IMR-90 (cell line): Measurements from ENCODE around the gene KCNK6. TPM values are rescaled to one million over a fixed set of nuclear protein-coding genes. Genes with fewer than 3 reads are reported as not detected.

ENCODE experiments used
- ATAC-seq: fragments of 200-7000 bp; cut with Tn5 transposase; 2 replicates; pipeline ENCODE4 v1.9.1; 2020; ENCODE audit warnings: low read depth, mild to moderate bottlenecking, moderate library complexity
- BruUV-seq: library from RNA; stranded (reverse); fragments of 400-500 nt; replicated peaks from 2 replicates; lab custom pipeline; 2021; lab: Mats Ljungman, UMichigan
- CTCF ChIA-PET: fragments of 300-600 bp; formaldehyde crosslinking; extraction: SDS; loops from one replicate; lab custom pipeline; 2021; ENCODE audit warnings: antibody characterized with exemption; lab: Yijun Ruan, JAX
- POLR2A ChIA-PET: fragments of 300-600 bp; sonication (Branson Sonifier 250); formaldehyde crosslinking; loops from one replicate; lab custom pipeline; 2022; ENCODE audit warnings: antibody characterized with exemption; ENCODE audit not compliant: unreplicated experiment; lab: Charles Lee
- DNase-seq: peaks from one replicate; pipeline ENCODE4 v3.0.0; 2013
- H2AFZ ChIP-seq: replicated peaks from 2 replicates; pipeline ENCODE3; 2013; ENCODE audit warnings: low read length, mild to moderate bottlenecking; ENCODE audit not compliant: poor library complexity
- H2AK5ac ChIP-seq: 2 replicates; pipeline ENCODE4 v1.6.1; 2013; ENCODE audit warnings: low read depth, low read length, inconsistent platforms
- H2AK9ac ChIP-seq: replicated peaks from 2 replicates; pipeline ENCODE3; 2013; ENCODE audit warnings: mild to moderate bottlenecking, low read depth, low read length, moderate library complexity; ENCODE audit not compliant: poor library complexity
- H2BK120ac ChIP-seq: 2 replicates; pipeline ENCODE4 v1.6.1; 2013; ENCODE audit warnings: low read depth, low read length, inconsistent platforms
- H2BK15ac ChIP-seq: 3 replicates; pipeline ENCODE4 v1.6.1; 2013; ENCODE audit warnings: low read depth, low read length, inconsistent platforms
- H2BK20ac ChIP-seq: 2 replicates; pipeline ENCODE4 v1.6.1; 2013; ENCODE audit warnings: low read depth, mild to moderate bottlenecking, inconsistent platforms, low read length, moderate library complexity
- H2BK5ac ChIP-seq: 2 replicates; pipeline ENCODE4 v1.6.1; 2013; ENCODE audit warnings: mild to moderate bottlenecking, low read depth, low read length, inconsistent platforms; ENCODE audit not compliant: poor library complexity, severe bottlenecking
- H3K14ac ChIP-seq: replicated peaks from 2 replicates; pipeline ENCODE4 v1.6.1; 2013; ENCODE audit warnings: low read depth, low read length, inconsistent platforms
- H3K18ac ChIP-seq: 2 replicates; pipeline ENCODE4 v1.6.1; 2013; ENCODE audit warnings: low read depth, low read length, control low read depth
- H3K23ac ChIP-seq: 2 replicates; pipeline ENCODE4 v1.6.1; 2013; ENCODE audit warnings: low read depth, low read length, inconsistent platforms
- H3K27ac ChIP-seq: 2 replicates; pipeline ENCODE4 v1.5.1; 2013; ENCODE audit warnings: mild to moderate bottlenecking, control low read depth, low read length; ENCODE audit not compliant: insufficient read depth
- H3K27me3 ChIP-seq: 2 replicates; pipeline ENCODE4 v1.6.1; 2013; ENCODE audit warnings: low read length; ENCODE audit not compliant: control insufficient read depth, insufficient read depth
- H3K36me3 ChIP-seq: 2 replicates; pipeline ENCODE4 v1.6.1; 2013; ENCODE audit warnings: low read length, mixed read lengths; ENCODE audit not compliant: control insufficient read depth, insufficient read depth
- H3K4ac ChIP-seq: 2 replicates; pipeline ENCODE4 v1.6.1; 2013; ENCODE audit warnings: low read depth, low read length, inconsistent platforms
- H3K4me1 ChIP-seq: 2 replicates; pipeline ENCODE4 v1.6.1; 2013; ENCODE audit warnings: low read length, mixed read lengths; ENCODE audit not compliant: control insufficient read depth, insufficient read depth
- H3K4me2 ChIP-seq: 2 replicates; pipeline ENCODE4 v1.6.1; 2013; ENCODE audit warnings: low read depth, mild to moderate bottlenecking, control low read depth, low read length, moderate library complexity
- H3K4me3 ChIP-seq: 2 replicates; pipeline ENCODE4 v1.5.1; 2013; ENCODE audit warnings: low read depth, mild to moderate bottlenecking, control low read depth, low read length, moderate library complexity; ENCODE audit not compliant: insufficient read depth
- H3K56ac ChIP-seq: 2 replicates; pipeline ENCODE4 v1.6.1; 2013; ENCODE audit warnings: low read length, inconsistent platforms; ENCODE audit not compliant: insufficient read depth; ENCODE audit errors: extremely low read depth
- H3K79me1 ChIP-seq, 2 experiments: 2 replicates each; pipeline ENCODE4 v1.6.1; 2013; ENCODE audit warnings: low read length in 2 of 2, inconsistent platforms in 1 of 2, low read depth in 1 of 2
- H3K9ac ChIP-seq: 2 replicates; pipeline ENCODE4 v1.6.1; 2013; ENCODE audit warnings: low read depth, low read length, control low read depth
- H3K9me1 ChIP-seq: 2 replicates; pipeline ENCODE4 v1.6.1; 2013; ENCODE audit warnings: low read length, inconsistent platforms; ENCODE audit not compliant: insufficient read depth
- H3K9me3 ChIP-seq: 2 replicates; pipeline ENCODE4 v1.6.1; 2013; ENCODE audit warnings: low read length; ENCODE audit not compliant: control insufficient read depth, insufficient read depth
- H4K20me1 ChIP-seq: 2 replicates; pipeline ENCODE4 v1.6.1; 2013; ENCODE audit warnings: low read length, inconsistent platforms; ENCODE audit not compliant: insufficient read depth
- H4K5ac ChIP-seq: 2 replicates; pipeline ENCODE4 v1.6.1; 2013; ENCODE audit warnings: mild to moderate bottlenecking, low read depth, low read length, control low read depth
- H4K8ac ChIP-seq, 2 experiments: 2 replicates each; pipeline ENCODE4 v1.6.1; 2013; ENCODE audit warnings: low read depth in 2 of 2, low read length in 2 of 2, control low read depth in 1 of 2, inconsistent platforms in 1 of 2
- H4K91ac ChIP-seq: 2 replicates; pipeline ENCODE4 v1.6.1; 2013; ENCODE audit warnings: low read depth, low read length, inconsistent platforms; ENCODE audit not compliant: insufficient read depth
- BHLHE40 ChIP-seq: fragments of 150-350 bp; IDR thresholded peaks from 2 replicates; pipeline ENCODE4 v1.6.1; 2016; ENCODE audit warnings: mild to moderate bottlenecking, low read depth, low read length
- CEBPB ChIP-seq: IDR thresholded peaks from 2 replicates; pipeline ENCODE4 v1.6.1; 2012; ENCODE audit warnings: low read depth, low read length, improper control_type of control experiment
- CHD1 ChIP-seq: IDR thresholded peaks from 2 replicates; pipeline ENCODE4 v1.6.1; 2012; ENCODE audit warnings: low read depth, low read length, improper control_type of control experiment
- ELK1 ChIP-seq: fragments of 150-350 bp; IDR thresholded peaks from 2 replicates; pipeline ENCODE4 v1.6.1; 2016; ENCODE audit warnings: low read depth, mild to moderate bottlenecking, low read length, moderate library complexity, borderline replicate concordance
- MAZ ChIP-seq: IDR thresholded peaks from 2 replicates; pipeline ENCODE4 v1.6.1; 2012; ENCODE audit warnings: low read depth, mild to moderate bottlenecking, low read length, improper control_type of control experiment, moderate library complexity, borderline replicate concordance
- MXI1 ChIP-seq: IDR thresholded peaks from 2 replicates; pipeline ENCODE4 v1.6.1; 2012; ENCODE audit warnings: low read depth, mild to moderate bottlenecking, low read length, moderate library complexity, borderline replicate concordance
- NFE2L2 ChIP-seq: fragments of 150-350 bp; IDR thresholded peaks from 2 replicates; pipeline ENCODE4 v1.6.1; 2016; ENCODE audit warnings: low read depth, mild to moderate bottlenecking, low read length
- USF2 ChIP-seq: fragments of 150-350 bp; IDR thresholded peaks from 2 replicates; pipeline ENCODE4 v1.6.1; 2017; ENCODE audit warnings: mild to moderate bottlenecking, antibody characterized with exemption, low read length, low read depth
- WGBS, 2 experiments: methylation state at CpG; one replicate each; pipeline versions ENCODE4 v1.1.5 to v1.1.7; 2013; ENCODE audit warnings: missing lambda C conversion rate in 2 of 2; ENCODE audit not compliant: insufficient read length in 1 of 2; ENCODE audit errors: extremely low coverage in 2 of 2; 5-methylcytosine and 5-hydroxymethylcytosine counted together
- dilution Hi-C: fragments of 300-500 bp; cut with HindIII; formaldehyde crosslinking; loops from one replicate; pipeline ENCODE4 v1.14.3; 2018; ENCODE audit warnings: low sequenced_read_pairs; ENCODE audit not compliant: unreplicated experiment
- in situ Hi-C: fragments of 300-500 bp; cut with MboI; formaldehyde crosslinking; loops from 3 replicates; pipeline ENCODE4 v1.14.3; 2019; ENCODE audit warnings: low sequenced_read_pairs, inconsistent platforms, mixed read lengths
- intact Hi-C: fragments of 100-400 bp; cut with micrococcal nuclease; formaldehyde crosslinking; loops from 2 replicates; pipeline ENCODE4 v1.10.0; 2022
- polyA plus RNA-seq, 3 experiments: library from polyadenylated mRNA; depleted of rRNA; stranded (reverse); fragments of >200 nt; gene quantifications; 2 replicates each; pipeline ENCODE4 v1.2.3, GENCODE V29; 2012; ENCODE audit warnings: low replicate concordance in 1 of 3
- total RNA-seq: library from RNA; depleted of rRNA; stranded (reverse); fragments of >200 nt; gene quantifications from 2 replicates; pipeline ENCODE4 v1.2.3, GENCODE V29; 2012

Gene KCNK6
- total and polyA plus RNA-seq, 2 of the 4 experiments (the other 2 are of a cell fraction): 2.7 to 4.5 TPM

- H3K4me2 ChIP-seq: peak within 1 kb of the TSS; percentile 83
Measured at GRCh38 chr19:38315657-38316476, 3.8 kb upstream of the KCNK6 start, which contains the start of gene YIF1B. YIF1B (minus strand) TSS chr19:38315947; CDS start chr19:38315917, 30 bp downstream.

More at GRCh38 chr19:38315657-38316476, 3.8 kb upstream of the KCNK6 start, which contains the start of gene YIF1B:
- peak within 1 kb of the TSS; percentile 44 for H3K18ac ChIP-seq
- no peaks in the 10 kb centered on the region for H3K9me3 ChIP-seq
- POLR2A ChIA-PET: interaction anchor here (0.8 kb wide), 1 partner anchor 12 kb away, joined by 3 read pairs; the partner anchor contains the start of gene C19orf33
- H3K14ac ChIP-seq: peak within 1 kb of the TSS; percentile 93
- peak within 1 kb of the TSS; percentile 92 for H2AFZ ChIP-seq
- intact Hi-C loops (no loop called here), in situ Hi-C loops (no loop called here), dilution Hi-C loops (no loop called here)
- peak within 1 kb of the TSS; percentile 86 for H3K4me3 ChIP-seq
- peak within 1 kb of the TSS; percentile 84 to 96 for H4K8ac ChIP-seq
- peak; percentile 96 for DNase-seq
- peak within 1 kb of the TSS; percentile 57 for H3K27ac ChIP-seq
- peak within 1 kb of the TSS; percentile 51; the same call in 1 of the 3 replicates for H2BK15ac ChIP-seq
- no peaks in the 10 kb centered on the region; the same call in 1 of the 2 replicates for H3K27me3 ChIP-seq
- H3K79me1 ChIP-seq: peaks cover 6 to 37% of the 10 kb centered on the region in 2 experiments
- 20% methylated on average over 1 of the region's 64 CpGs; no CpG with 5 or more reads in 1 of the 2 experiments for WGBS, 2 experiments
- peak; percentile 97 for ATAC-seq
- peaks cover 3% of the 10 kb centered on the region; the same call in 1 of the 2 replicates for H3K4me1 ChIP-seq
- H3K4ac ChIP-seq: peak within 1 kb of the TSS; percentile 95
- BruUV-seq: no TSS peak
- H4K5ac ChIP-seq: peak within 1 kb of the TSS; percentile 43
- H3K56ac ChIP-seq: peak within 1 kb of the TSS; percentile 60; the same call in 1 of the 2 replicates
- 0 out of 2 replicates have a peak within 1 kb of the TSS, but pooled peaks have one; percentile 1 for H2BK20ac ChIP-seq
- H2BK5ac ChIP-seq: peak within 1 kb of the TSS; percentile 58
- peak within 1 kb of the TSS; percentile 73 for H4K91ac ChIP-seq
- H4K20me1 ChIP-seq: no peaks in the 10 kb centered on the region
- CTCF ChIA-PET: no interaction called here
- H3K36me3 ChIP-seq: no peaks in the 10 kb centered on the region
- H2AK9ac ChIP-seq: peak within 1 kb of the TSS; percentile 99
- 0 out of 2 replicates have a peak, but pooled peaks cover 5% of the 10 kb centered on the region for H3K9me1 ChIP-seq
- TF ChIP-seq NFE2L2 (no peak), MXI1 (no peak; the same call in 1 of the 2 replicates), BHLHE40 (peak; percentile 42; the same call in 1 of the 2 replicates), CEBPB (peak; percentile 56; the same call in 1 of the 2 replicates), MAZ (peak; percentile 81; the same call in 1 of the 2 replicates), ELK1 (no peak), USF2 (no peak), CHD1 (no peak)
- H2BK120ac ChIP-seq: peak within 1 kb of the TSS; percentile 84
- H3K9ac ChIP-seq: peak within 1 kb of the TSS; percentile 84
- peak within 1 kb of the TSS; percentile 74 for H2AK5ac ChIP-seq
- peak within 1 kb of the TSS; percentile 74 for H3K23ac ChIP-seq
